Lower leg skin (tissue), 4 donors: Measurements from ENCODE around the gene KRT80. TPM values are rescaled to one million over a fixed set of nuclear protein-coding genes. Genes with fewer than 3 reads are reported as not detected.

Source experiments
- DNase-seq, 2 donors: peaks; one replicate each; pipeline ENCODE4 v3.0.0-alpha.2; 2019; ENCODE audit warnings: low spot score in 2 of 2
- H3K4me3 ChIP-seq: fragments of 200-600 bp; sonication (generic); 2 replicates; pipeline ENCODE4 v1.5.1; 2017; ENCODE audit warnings: mild to moderate bottlenecking, low read depth; ENCODE audit not compliant: poor library complexity, severe bottlenecking
- CTCF ChIP-seq, 3 donors: fragments of 450-650 bp; IDR thresholded peaks; one replicate each; pipeline ENCODE4 v1.5.1; 2016; ENCODE audit warnings: antibody characterized with exemption in 3 of 3, mild to moderate bottlenecking in 3 of 3, moderate library complexity in 2 of 3
- POLR2A ChIP-seq, 2 donors: fragments of 450-650 bp; IDR thresholded peaks; one replicate each; pipeline ENCODE4 v1.6.1; 2016 to 2017; ENCODE audit warnings: antibody characterized with exemption in 2 of 2, mild to moderate bottlenecking in 1 of 2, moderate library complexity in 1 of 2
- WGBS, 2 donors: methylation state at CpG; one replicate each; pipeline ENCODE4 v1.1.5; 2018; 5-methylcytosine and 5-hydroxymethylcytosine counted together
- intact Hi-C: fragments of 100-400 bp; cut with DNase I; formaldehyde crosslinking; loops from one replicate; pipeline ENCODE4 v1.15.0; 2023; ENCODE audit warnings: low total_unique reads
- total RNA-seq, 4 donors: library from RNA; depleted of rRNA; stranded (reverse); fragments of >200 nt; gene quantifications; one replicate each; pipeline ENCODE4 v1.1.0, GENCODE V29; 2016

KRT80 gene
- total RNA-seq, 4 donors from 2014 or later, result 269 to 349 (median 275) TPM

- TF ChIP-seq CTCF (IDR thresholded peaks at IDR 0.05) (no peak), POLR2A (IDR thresholded peaks at IDR 0.05) (no peak)
- DNase-seq, result peak in 1 of 2 donors; percentile 84
- H3K4me3 ChIP-seq, result no peak within 1 kb of the TSS
- intact Hi-C loops, result no loop called here
- 9% methylated on average over 43 to 47 of the region's 58 CpGs for WGBS, 2 donors
These were observed 41.1 kb upstream of the KRT80 start, which contains the start of gene KRT7 for GRCh38 chr12:52232674-52233461. Gene KRT7, plus strand, starts transcription at chr12:52233243. Its CDS starts 54 bp downstream, at chr12:52233297.

GRCh38 chr12:52232203-52232673 is 40.4 kb upstream of the KRT80 start:
- no peak overlapping the region for H3K4me3 ChIP-seq
- 55 to 71% methylated on average over 12 of the region's 12 CpGs for WGBS, 2 donors
- intact Hi-C loops, result no loop called here
- DNase-seq, result peak in 1 of 2 donors; percentile 77
- no peak for TF ChIP-seq POLR2A (IDR thresholded peaks at IDR 0.05)
- TF ChIP-seq CTCF (IDR thresholded peaks at IDR 0.05), result no peak

GRCh38 chr12:52231305-52232202 is 39.7 kb upstream of the KRT80 start:
- intact Hi-C loops, result no loop called here
- no peak for TF ChIP-seq POLR2A (IDR thresholded peaks at IDR 0.05)
- TF ChIP-seq CTCF (IDR thresholded peaks at IDR 0.05), result no peak
- DNase-seq, result peak in 1 of 2 donors; percentile 84
- 70 to 71% methylated on average over 16 of the region's 16 CpGs for WGBS, 2 donors
- no peak overlapping the region for H3K4me3 ChIP-seq

- no peak overlapping the region for H3K4me3 ChIP-seq
- 44 to 47% methylated on average over 8 of the region's 8 CpGs for WGBS, 2 donors
- DNase-seq, result peak in 1 of 2 donors; percentile 81
- TF ChIP-seq CTCF (IDR thresholded peaks at IDR 0.05), result no peak
- TF ChIP-seq POLR2A (IDR thresholded peaks at IDR 0.05), result no peak
- intact Hi-C loops, result no loop called here
These were observed 38.8 kb upstream of the KRT80 start for GRCh38 chr12:52230364-52231281.

GRCh38 chr12:52229836-52230343 is 38.1 kb upstream of the KRT80 start:
- intact Hi-C loops, result no loop called here
- H3K4me3 ChIP-seq, result no peak overlapping the region
- peak in 1 of 2 donors; percentile 69 for DNase-seq
- WGBS, 2 donors, result 86 to 89% methylated on average over 2 of the region's 2 CpGs
- TF ChIP-seq CTCF (IDR thresholded peaks at IDR 0.05) (no peak), POLR2A (IDR thresholded peaks at IDR 0.05) (no peak)
